ENCODE data around the gene SNCAIP. TPM values are rescaled to one million over a fixed set of nuclear protein-coding genes. Genes with fewer than 3 reads are reported as not detected.

The SNCAIP gene
- total RNA-seq, 1 donor from 2014 or later: 4.2 TPM

- no peaks in the 10 kb centered on the region for H3K36me3 Mint-ChIP-seq (ENCODE audit: unreplicated experiment)
- TF ChIP-seq CTCF (IDR thresholded peaks at IDR 0.05): no peak
- H3K4me1 Mint-ChIP-seq (ENCODE audit: unreplicated experiment): peaks cover 9% of the 10 kb centered on the region
- H3K9me3 Mint-ChIP-seq (ENCODE audit: unreplicated experiment): peaks cover 10% of the 10 kb centered on the region
- peaks cover 7% of the 10 kb centered on the region for H3K27me3 Mint-ChIP-seq (ENCODE audit: unreplicated experiment)
- H3K27ac Mint-ChIP-seq (ENCODE audit: unreplicated experiment): no peak overlapping the region
- no peak overlapping the region for H3K4me3 Mint-ChIP-seq (ENCODE audit: unreplicated experiment)
- no peak for DNase-seq (ENCODE audit: extremely low spot score, unreplicated experiment)
Observed at GRCh38 chr5:122283592-122283991, 28.4 kb upstream of the SNCAIP start.

- DNase-seq (ENCODE audit: extremely low spot score, unreplicated experiment): no peak
- Mint-ChIP-seq H3K9me3 (ENCODE audit: unreplicated experiment) (peaks cover 10% of the 10 kb centered on the region), H3K27me3 (ENCODE audit: unreplicated experiment) (peaks cover 13% of the 10 kb centered on the region), H3K4me1 (ENCODE audit: unreplicated experiment) (peaks cover 13% of the 10 kb centered on the region), H3K4me3 (ENCODE audit: unreplicated experiment) (no peak overlapping the region), H3K27ac (ENCODE audit: unreplicated experiment) (no peak overlapping the region), H3K36me3 (ENCODE audit: unreplicated experiment) (no peaks in the 10 kb centered on the region)
- TF ChIP-seq CTCF (IDR thresholded peaks at IDR 0.05): no peak
Observed at GRCh38 chr5:122286541-122286940, 25.5 kb upstream of the SNCAIP start.

GRCh38 chr5:122287101-122287500, 24.9 kb upstream of the SNCAIP start:
- peaks cover 17% of the 10 kb centered on the region for H3K4me1 Mint-ChIP-seq (ENCODE audit: unreplicated experiment)
- H3K4me3 Mint-ChIP-seq (ENCODE audit: unreplicated experiment): no peak overlapping the region
- no peak for TF ChIP-seq CTCF (IDR thresholded peaks at IDR 0.05)
- H3K9me3 Mint-ChIP-seq (ENCODE audit: unreplicated experiment): peaks cover 10% of the 10 kb centered on the region
- no peak overlapping the region for H3K27ac Mint-ChIP-seq (ENCODE audit: unreplicated experiment)
- no peaks in the 10 kb centered on the region for H3K36me3 Mint-ChIP-seq (ENCODE audit: unreplicated experiment)
- H3K27me3 Mint-ChIP-seq (ENCODE audit: unreplicated experiment): peaks cover 13% of the 10 kb centered on the region
- no peak for DNase-seq (ENCODE audit: extremely low spot score, unreplicated experiment)

GRCh38 chr5:122291000-122291901, 20.8 kb upstream of the SNCAIP start:
- TF ChIP-seq CTCF (IDR thresholded peaks at IDR 0.05): no peak
- DNase-seq (ENCODE audit: extremely low spot score, unreplicated experiment): no peak
- H3K4me3 Mint-ChIP-seq (ENCODE audit: unreplicated experiment): no peak overlapping the region
- no peaks in the 10 kb centered on the region for H3K36me3 Mint-ChIP-seq (ENCODE audit: unreplicated experiment)
- H3K9me3 Mint-ChIP-seq (ENCODE audit: unreplicated experiment): no peaks in the 10 kb centered on the region
- H3K4me1 Mint-ChIP-seq (ENCODE audit: unreplicated experiment): peaks cover 24% of the 10 kb centered on the region
- H3K27me3 Mint-ChIP-seq (ENCODE audit: unreplicated experiment): peaks cover 8% of the 10 kb centered on the region
- H3K27ac Mint-ChIP-seq (ENCODE audit: unreplicated experiment): no peak overlapping the region

GRCh38 chr5:122292332-122292731, 19.7 kb upstream of the SNCAIP start:
- Mint-ChIP-seq H3K27ac (ENCODE audit: unreplicated experiment) (no peak overlapping the region), H3K36me3 (ENCODE audit: unreplicated experiment) (no peaks in the 10 kb centered on the region), H3K27me3 (ENCODE audit: unreplicated experiment) (peaks cover 8% of the 10 kb centered on the region), H3K4me3 (ENCODE audit: unreplicated experiment) (no peak overlapping the region), H3K4me1 (ENCODE audit: unreplicated experiment) (peaks cover 15% of the 10 kb centered on the region), H3K9me3 (ENCODE audit: unreplicated experiment) (no peaks in the 10 kb centered on the region)
- no peak for DNase-seq (ENCODE audit: extremely low spot score, unreplicated experiment)
- no peak for TF ChIP-seq CTCF (IDR thresholded peaks at IDR 0.05)
